PFSK-1 (cell line): ENCODE data around the gene ACTG1.

ENCODE experiments used
- FOXP2 ChIP-seq: optimal IDR thresholded peaks from 2 replicates; pipeline ENCODE3; 2011; ENCODE audit warnings: borderline replicate concordance, control low read depth, inconsistent platforms; ENCODE audit not compliant: insufficient read depth; ENCODE audit errors: extremely low read length, extremely low read depth
- POLR2AphosphoS5 ChIP-seq: IDR thresholded peaks from 2 replicates; pipeline ENCODE4 v1.6.1; 2012; ENCODE audit warnings: low read depth, mild to moderate bottlenecking, control low read depth, low read length, moderate library complexity
- REST ChIP-seq, 2 experiments: IDR thresholded peaks; 2 replicates each; pipeline versions ENCODE4 v1.6.1 to v1.8.0; 2011 to 2012; ENCODE audit warnings: low read depth in 2 of 2, low read length in 2 of 2, control low read depth in 1 of 2, inconsistent platforms in 1 of 2, mild to moderate bottlenecking in 1 of 2, moderate library complexity in 1 of 2; ENCODE audit not compliant: insufficient read depth in 1 of 2
- SIN3A ChIP-seq: IDR thresholded peaks from 2 replicates; pipeline ENCODE4 v1.6.1; 2012; ENCODE audit warnings: mild to moderate bottlenecking, low read length, moderate library complexity, borderline replicate concordance; ENCODE audit not compliant: insufficient read depth
- TAF1 ChIP-seq: IDR thresholded peaks from 2 replicates; pipeline ENCODE4 v1.6.1; 2012; ENCODE audit warnings: low read length, control low read depth, borderline replicate concordance; ENCODE audit not compliant: insufficient read depth

The ACTG1 gene

GRCh38 chr17:81513753-81514488, 1.3 kb upstream of the ACTG1 start:
- TF ChIP-seq SIN3A (no peak), REST (IDR thresholded peaks at IDR 0.05; ENCODE audit: insufficient read depth in 1 of 2, low read depth in 2 of 2, low read length in 2 of 2) (no peak), POLR2AphosphoS5 (no peak; the same call in 1 of the 2 replicates), TAF1 (no peak), FOXP2 (no peak)

- no peak; the same call in 1 of the 2 replicates for TF ChIP-seq POLR2AphosphoS5
- TF ChIP-seq FOXP2: no peak
- no peak for TF ChIP-seq TAF1
Observed at GRCh38 chr17:81513372-81513752, 763 bp upstream of the ACTG1 start.

GRCh38 chr17:81511804-81512561, 616 bp downstream of the ACTG1 start:
- TF ChIP-seq TAF1 (peak; percentile 22; the same call in 1 of the 2 replicates), REST (IDR thresholded peaks at IDR 0.05; ENCODE audit: insufficient read depth in 1 of 2, low read depth in 2 of 2, low read length in 2 of 2) (0 out of 4 replicates have a peak, but pooled peaks of 1 of the 2 experiments have one; percentile 20), SIN3A (peak; percentile 13; the same call in 1 of the 2 replicates), FOXP2 (no peak), POLR2AphosphoS5 (peak; percentile 41; the same call in 1 of the 2 replicates)

- TF ChIP-seq REST (IDR thresholded peaks at IDR 0.05; ENCODE audit: insufficient read depth in 1 of 2, low read depth in 2 of 2, low read length in 2 of 2) (no peak), TAF1 (no peak), POLR2AphosphoS5 (no peak; the same call in 1 of the 2 replicates), SIN3A (no peak), FOXP2 (no peak)
Observed at GRCh38 chr17:81511554-81511803, 1.1 kb downstream of the ACTG1 start.

- TF ChIP-seq FOXP2: no peak
Observed at GRCh38 chr17:81510785-81511553, 1.6 kb downstream of the ACTG1 start.
